ENCODE measurements around the gene MAP3K5.

- TF ChIP-seq CTCF (IDR thresholded peaks at IDR 0.05): no peak
- TF ChIP-seq POLR2A (IDR thresholded peaks at IDR 0.05): no peak
These were observed 53.6 kb downstream of the MAP3K5 start for GRCh38 chr6:136738692-136739057.

All from gastroesophageal sphincter (tissue), 3 donors.